CD4-positive, alpha-beta T cell treated with Interleukin-10 for 1 hour (primary cell): Measurements from ENCODE around the gene CTXN3.

Experiments
- DNase-seq: peaks from one replicate; pipeline ENCODE4 v3.0.0-alpha.2; 2020

The CTXN3 gene

DNA sequence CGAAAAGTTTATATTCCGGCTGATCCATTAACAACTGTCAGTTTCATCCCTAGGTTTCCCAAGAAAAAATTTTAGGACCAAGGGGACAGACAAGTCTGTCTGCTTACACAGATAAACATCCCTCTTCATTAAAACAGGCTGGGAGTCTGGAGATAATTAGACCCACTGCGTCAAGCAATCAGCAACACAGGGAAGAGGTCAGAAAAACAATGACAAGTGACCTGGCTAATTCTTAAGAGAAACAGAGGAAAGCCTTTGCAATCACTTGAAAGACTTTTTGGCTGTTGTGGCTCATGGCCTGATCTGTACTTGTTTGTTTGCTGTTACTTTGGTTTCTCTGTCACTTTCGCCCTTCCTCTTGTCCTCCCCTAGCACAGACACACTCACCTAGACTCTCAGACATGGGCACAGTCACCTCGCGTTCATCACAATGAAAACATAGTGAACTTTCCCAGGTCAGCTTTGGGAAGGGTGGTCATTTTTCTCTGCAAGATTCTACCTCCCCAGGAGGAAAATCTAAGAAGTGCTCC is 51.4 kb downstream of the CTXN3 start:
- no peak for DNase-seq

DNA sequence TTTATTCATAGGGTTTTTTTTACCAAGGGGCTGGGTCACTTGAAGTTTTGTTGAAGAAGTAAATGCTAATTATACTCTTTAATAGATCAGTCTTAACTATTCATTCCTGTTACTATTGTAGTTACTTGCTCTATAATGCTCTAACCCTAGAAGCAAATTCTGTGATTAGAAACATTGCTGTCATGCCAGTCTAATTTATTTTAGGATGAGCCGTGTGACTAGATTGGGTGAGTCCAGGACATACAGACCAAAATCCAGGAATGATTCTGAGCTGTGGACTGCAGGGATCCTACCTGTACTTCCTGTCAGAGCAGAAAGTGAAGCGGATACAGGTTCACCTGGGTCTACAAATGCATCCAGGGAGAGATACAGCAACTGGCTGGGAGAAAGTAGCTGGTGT is 53.6 kb downstream of the CTXN3 start:
- no peak for DNase-seq

DNA sequence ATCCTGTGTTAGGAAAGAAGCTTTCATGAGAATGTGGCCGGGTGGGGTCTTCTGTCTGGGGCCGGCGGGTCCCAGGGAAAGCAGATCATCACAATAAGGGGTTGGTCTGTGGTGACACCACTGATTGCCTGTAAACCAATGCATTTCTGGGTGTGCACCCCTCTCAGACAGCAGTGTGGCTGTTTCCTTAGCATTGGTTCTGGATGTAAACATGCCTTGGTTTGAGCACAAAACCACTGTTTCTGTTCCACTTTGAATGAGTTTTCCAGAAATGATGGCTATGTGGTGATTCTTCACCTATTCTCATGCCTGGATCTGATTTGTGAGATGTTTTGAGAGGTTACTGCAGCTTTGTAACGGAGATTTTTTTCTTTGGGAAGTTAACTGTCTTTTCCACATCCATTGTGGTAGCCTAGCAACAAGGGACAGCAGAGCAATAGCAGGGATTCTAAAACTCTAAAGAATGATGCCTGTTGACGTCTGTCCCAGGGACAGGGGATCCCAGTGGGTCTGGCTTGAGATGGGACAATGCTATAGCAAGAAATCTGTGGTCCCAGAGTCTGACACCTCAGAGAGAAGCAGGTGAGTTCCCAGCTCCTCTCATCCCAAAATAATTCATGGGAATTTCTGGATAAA is 54.2 kb downstream of the CTXN3 start, which contains the start of gene CCDC192:
Gene CCDC192 (plus strand): TSS at position 466 of the 636 bp plus-strand sequence. CDS start 55 bp downstream, at position 521.
- DNase-seq = no peak

DNA sequence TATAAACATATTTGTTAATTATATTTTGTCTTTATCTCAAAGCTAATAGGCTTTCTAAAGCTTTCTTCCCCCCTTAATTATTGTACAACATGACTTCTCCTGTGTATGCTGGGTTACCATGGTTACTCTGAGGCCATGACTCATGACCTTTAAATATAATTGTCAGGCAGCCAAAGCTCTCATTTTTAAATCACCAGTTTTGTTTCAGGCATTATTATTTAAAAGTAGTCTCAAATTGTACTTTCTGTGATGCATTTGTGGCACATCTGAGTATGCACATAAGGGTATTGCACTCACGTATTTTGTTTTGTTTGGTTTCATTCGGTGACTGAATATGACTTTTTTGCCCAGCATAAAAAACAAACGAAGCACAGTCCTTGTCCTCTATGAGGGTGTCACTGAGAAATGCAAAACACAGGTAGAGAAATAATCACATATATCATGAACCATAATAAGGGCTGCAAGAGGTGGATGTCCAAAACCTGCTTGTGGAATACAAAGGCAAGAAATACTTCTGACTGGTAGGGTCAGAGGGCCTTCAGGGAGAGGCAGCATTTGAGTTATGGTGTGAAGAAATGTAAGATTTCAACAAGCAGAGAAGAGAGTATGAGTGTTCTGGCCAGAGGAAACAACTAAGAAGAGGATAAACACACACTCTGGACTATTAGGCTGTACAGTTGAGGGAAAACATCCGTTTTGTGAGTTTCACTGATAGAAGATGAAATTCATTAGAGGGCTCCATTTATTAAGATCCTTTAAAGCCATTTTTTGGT is 56.4 kb downstream of the CTXN3 start:
- no peak for DNase-seq

DNA sequence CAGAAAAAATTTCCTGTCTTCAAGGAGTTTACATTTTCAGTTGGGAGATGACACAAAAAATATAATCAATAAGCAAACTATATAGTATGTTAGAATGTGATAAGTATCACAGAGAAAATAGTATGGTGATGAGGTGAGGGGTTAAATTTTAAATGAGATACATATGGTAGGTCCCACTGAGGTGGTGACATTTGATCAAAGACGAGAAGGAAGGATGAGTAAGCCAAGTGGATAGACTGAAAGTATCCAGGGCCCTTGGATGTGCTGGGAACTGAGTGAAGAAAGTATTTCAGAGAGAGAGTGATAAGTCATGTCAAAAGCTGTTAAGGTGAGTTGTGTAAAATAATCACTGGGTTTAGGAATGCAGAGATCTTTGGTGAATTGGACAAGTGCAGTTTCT is 57.8 kb downstream of the CTXN3 start:
- no peak for DNase-seq

DNA sequence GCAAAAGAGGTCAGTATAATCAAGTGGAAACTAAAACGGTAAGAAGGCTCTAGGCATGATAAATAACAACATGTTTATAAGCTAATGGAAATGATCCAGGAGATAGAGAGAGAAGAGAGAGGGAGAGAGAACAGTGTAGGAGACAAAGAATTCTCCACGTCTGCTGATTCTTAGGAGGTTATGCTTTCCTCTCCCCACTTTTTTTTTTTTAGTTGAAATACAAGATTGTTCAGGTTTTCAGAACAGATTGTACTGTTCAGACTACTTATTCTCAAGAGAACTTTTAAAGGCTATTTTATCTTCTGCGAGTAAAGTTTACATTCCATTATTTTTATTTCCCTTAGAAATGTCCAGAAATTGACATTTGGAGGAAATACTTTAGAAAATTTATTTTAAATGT is 58.3 kb downstream of the CTXN3 start:
- no peak for DNase-seq
